Colonic mucosa (tissue), 4 donors: ENCODE measurements around the gene TMEM38B. TPM values are rescaled to one million over a fixed set of nuclear protein-coding genes. Genes with fewer than 3 reads are reported as not detected.
"Not testable (repeated sequence)": the region's sequence is repeated elsewhere in the genome, so short reads cannot be mapped to it uniquely, and the experiment has no call there.

Experiments
- DNase-seq: peaks from one replicate; pipeline ENCODE4 v3.0.0-alpha.2; 2020
- H3K27ac ChIP-seq: fragments of 200-600 bp; one replicate; pipeline ENCODE4 v1.8.0; 2021
- H3K27me3 ChIP-seq: fragments of 200-600 bp; one replicate; pipeline ENCODE4 v1.8.0; 2021
- H3K36me3 ChIP-seq: fragments of 200-600 bp; one replicate; pipeline ENCODE4 v1.8.0; 2021
- H3K4me1 ChIP-seq: fragments of 200-600 bp; one replicate; pipeline ENCODE4 v1.8.0; 2021; ENCODE audit warnings: mild to moderate bottlenecking
- H3K4me3 ChIP-seq: fragments of 200-600 bp; one replicate; pipeline ENCODE4 v1.8.0; 2021
- H3K9ac ChIP-seq, 2 donors: one replicate each; pipeline ENCODE4 v1.7.0; 2013; ENCODE audit warnings: control low read depth in 2 of 2, low read depth in 2 of 2, low read length in 2 of 2
- H3K9me3 ChIP-seq: fragments of 200-600 bp; one replicate; pipeline ENCODE4 v1.8.0; 2021
- intact Hi-C: fragments of 100-400 bp; cut with DNase I; formaldehyde crosslinking; loops from one replicate; pipeline ENCODE4 v1.14.1; 2022
- total RNA-seq, 2 donors: library from RNA; stranded (reverse); fragmentation: NEBNext Ultra II Directional in 1 of 2; extraction: Animal tissue kit (Norgen Biotek cat#: 25700) in 1 of 2; gene quantifications; one replicate each; pipeline ENCODE4 v1.2.1, GENCODE V29; 2021
- TF ChIP-seq, protein P1 (sequence below): fragments of 200-600 bp; IDR thresholded peaks from one replicate; pipeline ENCODE4 v1.8.0; 2022; ENCODE audit warnings: antibody characterized with exemption, mild to moderate bottlenecking
- donor health status: healthy.
- donor health status: DM: no; HTN: no; CAD: no.
- donor health status: DM: no; HTN: no; CAD: no.

Gene TMEM38B
- total RNA-seq, 2 donors from 2014 or later, result 28.5 to 38.2 TPM

DNA sequence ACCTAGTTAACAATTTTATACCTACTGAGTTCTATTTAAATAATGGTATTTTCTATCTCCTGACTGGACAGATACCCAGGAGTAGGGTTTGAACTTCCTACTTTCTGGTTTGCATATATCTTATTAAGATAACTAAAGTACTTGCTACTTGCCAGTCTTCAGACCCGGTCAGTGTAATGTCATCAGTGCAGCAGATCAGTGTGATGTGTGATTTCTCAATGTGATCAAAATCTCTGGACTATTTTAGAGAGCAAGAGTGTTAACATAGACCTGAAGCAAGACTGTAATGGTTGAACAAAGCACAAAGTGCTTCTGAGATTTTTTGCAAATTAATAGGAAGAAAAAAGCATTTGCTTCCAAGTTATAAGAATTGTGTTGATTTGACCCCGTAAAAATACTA lies 6.8 kb downstream of the TMEM38B start:
- intact Hi-C loops, result no loop called here
- Histone ChIP-seq H3K4me3 (no peak overlapping the region), H3K4me1 (no peaks in the 10 kb centered on the region)

DNA sequence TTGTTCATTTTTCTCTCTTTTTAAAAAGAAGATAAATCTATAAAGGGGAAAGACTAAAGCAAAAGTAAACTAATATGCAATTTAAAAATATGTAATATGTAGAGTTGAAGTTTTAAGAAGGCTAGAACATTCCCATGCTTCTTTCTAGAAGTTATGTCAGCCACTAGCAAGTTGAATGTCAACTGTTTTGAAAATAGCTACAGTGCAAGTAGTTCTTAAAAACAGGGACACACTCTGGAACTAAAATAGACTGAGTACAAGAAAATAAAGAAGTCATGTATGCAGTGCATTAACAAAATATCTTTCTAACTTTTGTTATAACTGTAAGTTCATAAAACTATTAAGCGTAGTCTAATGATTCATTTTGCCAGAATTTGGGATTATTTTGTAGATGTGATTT lies 7.9 kb downstream of the TMEM38B start:
- no peak overlapping the region for H3K27ac ChIP-seq
- H3K9me3 ChIP-seq, result no peaks in the 10 kb centered on the region
- no peak for DNase-seq
- H3K9ac ChIP-seq, result no peak overlapping the region
- H3K4me1 ChIP-seq, result no peaks in the 10 kb centered on the region
- no peak overlapping the region for H3K4me3 ChIP-seq
- intact Hi-C loops, result no loop called here
- TF ChIP-seq, protein P1, sequence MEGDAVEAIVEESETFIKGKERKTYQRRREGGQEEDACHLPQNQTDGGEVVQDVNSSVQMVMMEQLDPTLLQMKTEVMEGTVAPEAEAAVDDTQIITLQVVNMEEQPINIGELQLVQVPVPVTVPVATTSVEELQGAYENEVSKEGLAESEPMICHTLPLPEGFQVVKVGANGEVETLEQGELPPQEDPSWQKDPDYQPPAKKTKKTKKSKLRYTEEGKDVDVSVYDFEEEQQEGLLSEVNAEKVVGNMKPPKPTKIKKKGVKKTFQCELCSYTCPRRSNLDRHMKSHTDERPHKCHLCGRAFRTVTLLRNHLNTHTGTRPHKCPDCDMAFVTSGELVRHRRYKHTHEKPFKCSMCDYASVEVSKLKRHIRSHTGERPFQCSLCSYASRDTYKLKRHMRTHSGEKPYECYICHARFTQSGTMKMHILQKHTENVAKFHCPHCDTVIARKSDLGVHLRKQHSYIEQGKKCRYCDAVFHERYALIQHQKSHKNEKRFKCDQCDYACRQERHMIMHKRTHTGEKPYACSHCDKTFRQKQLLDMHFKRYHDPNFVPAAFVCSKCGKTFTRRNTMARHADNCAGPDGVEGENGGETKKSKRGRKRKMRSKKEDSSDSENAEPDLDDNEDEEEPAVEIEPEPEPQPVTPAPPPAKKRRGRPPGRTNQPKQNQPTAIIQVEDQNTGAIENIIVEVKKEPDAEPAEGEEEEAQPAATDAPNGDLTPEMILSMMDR, result no peak
- H3K36me3 ChIP-seq, result no peaks in the 10 kb centered on the region
- no peaks in the 10 kb centered on the region for H3K27me3 ChIP-seq

More for the DNA sequence above, 6.8 kb downstream of the TMEM38B start:
- Histone ChIP-seq H3K9me3 (no peaks in the 10 kb centered on the region), H3K9ac (no peak overlapping the region), H3K27me3 (no peaks in the 10 kb centered on the region), H3K27ac (peak overlapping the region; percentile 45), H3K36me3 (no peaks in the 10 kb centered on the region)
- no peak for DNase-seq
- TF ChIP-seq, protein P1, result no peak

DNA sequence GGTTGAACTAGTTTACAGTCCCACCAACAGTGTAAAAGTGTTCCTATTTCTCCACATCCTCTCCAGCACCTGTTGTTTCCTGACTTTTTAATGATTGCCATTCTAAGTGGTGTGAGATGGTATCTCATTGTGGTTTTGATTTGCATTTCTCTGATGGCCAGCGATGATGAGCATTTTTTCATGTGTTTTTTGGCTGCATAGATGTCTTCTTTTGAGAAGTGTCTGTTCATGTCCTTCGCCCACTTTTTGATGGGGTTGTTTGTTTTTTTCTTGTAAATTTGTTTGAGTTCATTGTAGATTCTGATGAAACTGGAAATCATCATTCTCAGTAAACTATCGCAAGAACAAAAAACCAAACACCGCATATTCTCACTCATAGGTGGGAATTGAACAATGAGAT lies 9.3 kb downstream of the TMEM38B start:
- intact Hi-C loops, H3K27me3 ChIP-seq, H3K4me1 ChIP-seq, H3K36me3 ChIP-seq, H3K4me3 ChIP-seq, DNase-seq, H3K9ac ChIP-seq, H3K9me3 ChIP-seq, H3K27ac ChIP-seq: not testable (repeated sequence)

DNA sequence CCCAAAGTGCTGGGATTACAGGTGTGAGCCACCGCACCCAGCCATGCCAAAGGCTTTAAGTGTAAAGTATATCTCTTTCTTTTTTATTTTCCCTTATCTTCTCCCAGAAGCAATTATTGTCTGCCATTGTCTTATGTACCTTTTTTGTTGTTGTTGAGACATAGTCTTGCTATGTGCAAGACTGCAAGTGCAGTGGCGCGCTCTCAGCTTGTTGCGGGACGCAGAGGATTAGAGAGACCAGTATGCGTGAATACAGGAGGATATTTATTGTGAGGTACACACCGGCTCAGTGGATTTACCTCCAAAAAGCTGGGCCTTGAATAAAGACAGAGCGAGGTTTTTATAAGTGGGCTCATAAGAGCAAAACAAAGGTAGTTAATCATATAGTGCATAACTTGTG lies 11.8 kb downstream of the TMEM38B start:
- Histone ChIP-seq H3K9me3 (no peaks in the 10 kb centered on the region), H3K4me3 (no peak overlapping the region), H3K27me3 (no peaks in the 10 kb centered on the region), H3K36me3 (no peaks in the 10 kb centered on the region), H3K9ac (no peak overlapping the region), H3K4me1 (no peaks in the 10 kb centered on the region), H3K27ac (no peak overlapping the region)
- intact Hi-C loops, result no loop called here
- TF ChIP-seq, protein P1, result no peak
- no peak for DNase-seq

DNA sequence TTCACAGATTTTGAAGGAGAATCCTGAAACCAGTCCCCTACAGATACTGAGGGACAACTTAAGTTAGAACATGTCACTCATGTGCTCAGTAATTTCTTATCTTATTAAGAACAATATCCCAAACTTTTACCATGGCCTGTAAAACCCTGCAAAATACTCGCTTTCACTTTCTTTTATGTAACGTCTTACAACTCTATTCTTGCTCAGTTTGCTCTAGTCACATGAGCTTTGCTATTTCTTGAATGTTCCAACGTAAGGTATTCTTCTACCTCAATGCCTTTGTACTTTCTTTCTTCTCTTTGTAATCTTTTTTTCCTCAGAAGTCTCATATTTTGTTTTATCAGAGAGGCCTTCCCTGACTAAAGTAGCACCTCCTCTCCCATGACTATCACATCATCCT lies 14.1 kb downstream of the TMEM38B start:
- no peak for DNase-seq
- Histone ChIP-seq H3K4me3 (no peak overlapping the region), H3K27ac (no peak overlapping the region), H3K9me3 (no peaks in the 10 kb centered on the region), H3K27me3 (no peaks in the 10 kb centered on the region), H3K4me1 (no peaks in the 10 kb centered on the region), H3K36me3 (no peaks in the 10 kb centered on the region), H3K9ac (no peak overlapping the region)
- intact Hi-C loops, result no loop called here
- TF ChIP-seq, protein P1, result no peak

DNA sequence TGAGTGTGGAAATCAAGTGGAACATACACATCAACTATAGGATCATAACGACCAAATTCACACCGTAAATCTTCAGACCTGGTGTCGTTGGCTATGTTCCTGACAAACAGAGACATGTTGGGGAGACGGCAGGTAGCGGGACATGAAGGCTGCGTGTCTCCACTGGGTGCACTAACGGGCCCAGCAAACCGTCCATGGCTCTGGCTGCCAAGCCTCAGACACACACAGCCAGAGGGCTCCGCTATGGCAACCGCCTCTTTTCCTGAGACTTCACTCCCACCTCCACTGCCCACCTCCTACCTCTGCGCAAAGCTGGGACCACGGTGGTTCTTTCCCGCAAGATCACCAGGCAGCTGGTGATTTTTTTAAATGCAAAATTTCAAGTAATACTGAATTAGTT lies 16.3 kb downstream of the TMEM38B start:
- intact Hi-C loops, result no loop called here
- H3K4me1 ChIP-seq, result no peaks in the 10 kb centered on the region
- H3K27me3 ChIP-seq, result no peaks in the 10 kb centered on the region
- H3K4me3 ChIP-seq, result no peak overlapping the region
- H3K9me3 ChIP-seq, result no peaks in the 10 kb centered on the region
- no peak overlapping the region for H3K27ac ChIP-seq
- no peak overlapping the region for H3K9ac ChIP-seq
- TF ChIP-seq, protein P1, result no peak
- H3K36me3 ChIP-seq, result no peaks in the 10 kb centered on the region
- DNase-seq, result no peak
